Colonic mucosa (tissue), 4 donors: ENCODE data around the gene DOK5. TPM values are rescaled to one million over a fixed set of nuclear protein-coding genes. Genes with fewer than 3 reads are reported as not detected.

Experiments used
- DNase-seq: peaks from one replicate; pipeline ENCODE4 v3.0.0-alpha.2; 2020
- H3K27ac ChIP-seq: fragments of 200-600 bp; one replicate; pipeline ENCODE4 v1.8.0; 2021
- H3K27me3 ChIP-seq: fragments of 200-600 bp; one replicate; pipeline ENCODE4 v1.8.0; 2021
- H3K36me3 ChIP-seq: fragments of 200-600 bp; one replicate; pipeline ENCODE4 v1.8.0; 2021
- H3K4me1 ChIP-seq: fragments of 200-600 bp; one replicate; pipeline ENCODE4 v1.8.0; 2021; ENCODE audit warnings: mild to moderate bottlenecking
- H3K4me3 ChIP-seq: fragments of 200-600 bp; one replicate; pipeline ENCODE4 v1.8.0; 2021
- H3K9ac ChIP-seq, 2 donors: one replicate each; pipeline ENCODE4 v1.7.0; 2013; ENCODE audit warnings: control low read depth in 2 of 2, low read depth in 2 of 2, low read length in 2 of 2
- H3K9me3 ChIP-seq: fragments of 200-600 bp; one replicate; pipeline ENCODE4 v1.8.0; 2021
- CTCF ChIP-seq: fragments of 200-600 bp; IDR thresholded peaks from one replicate; pipeline ENCODE4 v1.8.0; 2022; ENCODE audit warnings: antibody characterized with exemption, mild to moderate bottlenecking
- intact Hi-C: fragments of 100-400 bp; cut with DNase I; formaldehyde crosslinking; loops from one replicate; pipeline ENCODE4 v1.14.1; 2022
- total RNA-seq, 2 donors: library from RNA; stranded (reverse); fragmentation: NEBNext Ultra II Directional in 1 of 2; extraction: Animal tissue kit (Norgen Biotek cat#: 25700) in 1 of 2; gene quantifications; one replicate each; pipeline ENCODE4 v1.2.1, GENCODE V29; 2021
- donor health status: healthy.
- donor health status: DM: no; HTN: no; CAD: no.
- donor health status: DM: no; HTN: no; CAD: no.

DOK5 gene
- total RNA-seq, 2 donors from 2014 or later = 0.80 TPM; not detected in 1

GRCh38 chr20:54570561-54570960 lies 95.2 kb downstream of the DOK5 start:
- DNase-seq = no peak
- H3K36me3 ChIP-seq = no peaks in the 10 kb centered on the region
- no peak overlapping the region for H3K27ac ChIP-seq
- H3K4me3 ChIP-seq = no peak overlapping the region
- no peaks in the 10 kb centered on the region for H3K9me3 ChIP-seq
- H3K4me1 ChIP-seq = no peaks in the 10 kb centered on the region
- intact Hi-C loops = no loop called here
- TF ChIP-seq CTCF = no peak
- no peaks in the 10 kb centered on the region for H3K27me3 ChIP-seq
- H3K9ac ChIP-seq = no peak overlapping the region

- TF ChIP-seq CTCF = no peak
- Histone ChIP-seq H3K4me1 (no peaks in the 10 kb centered on the region), H3K9me3 (no peaks in the 10 kb centered on the region), H3K9ac (no peak overlapping the region), H3K4me3 (no peak overlapping the region), H3K27me3 (no peaks in the 10 kb centered on the region), H3K27ac (no peak overlapping the region), H3K36me3 (no peaks in the 10 kb centered on the region)
- DNase-seq = no peak
- intact Hi-C loops = no loop called here
Observed at GRCh38 chr20:54572665-54573435, 97.5 kb downstream of the DOK5 start.

DNA sequence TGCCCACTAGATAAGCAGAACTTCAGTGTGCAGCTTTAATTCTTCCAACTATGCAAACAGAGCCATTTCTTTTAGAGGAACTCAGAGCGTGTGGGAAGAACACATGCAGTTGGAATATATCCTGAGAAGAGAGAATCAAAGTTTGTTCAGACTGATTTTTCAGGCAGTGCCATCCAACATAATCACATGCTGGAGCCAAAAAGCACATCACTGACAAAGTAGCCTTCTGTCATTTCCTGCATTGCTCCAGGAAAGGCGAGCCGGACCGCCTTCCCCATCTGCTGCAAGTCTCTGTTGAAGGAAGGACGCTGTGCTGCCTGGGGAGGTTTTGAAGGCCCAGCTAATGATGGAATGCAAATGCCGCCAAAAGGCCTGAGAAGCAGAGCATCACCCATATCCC lies 98.4 kb downstream of the DOK5 start:
- H3K4me1 ChIP-seq = no peaks in the 10 kb centered on the region
- no peak overlapping the region for H3K27ac ChIP-seq
- no peaks in the 10 kb centered on the region for H3K27me3 ChIP-seq
- no peaks in the 10 kb centered on the region for H3K36me3 ChIP-seq
- intact Hi-C loops = no loop called here
- no peak overlapping the region for H3K9ac ChIP-seq
- TF ChIP-seq CTCF = no peak
- H3K4me3 ChIP-seq = no peak overlapping the region
- no peaks in the 10 kb centered on the region for H3K9me3 ChIP-seq
- no peak for DNase-seq

GRCh38 chr20:54576518-54576917 lies 101.1 kb downstream of the DOK5 start:
- intact Hi-C loops = no loop called here
- no peak for TF ChIP-seq CTCF
- H3K9ac ChIP-seq = no peak overlapping the region
- no peaks in the 10 kb centered on the region for H3K36me3 ChIP-seq
- H3K27ac ChIP-seq = no peak overlapping the region
- H3K9me3 ChIP-seq = no peaks in the 10 kb centered on the region
- no peak for DNase-seq
- H3K27me3 ChIP-seq = no peaks in the 10 kb centered on the region
- no peak overlapping the region for H3K4me3 ChIP-seq
- H3K4me1 ChIP-seq = no peaks in the 10 kb centered on the region

DNA sequence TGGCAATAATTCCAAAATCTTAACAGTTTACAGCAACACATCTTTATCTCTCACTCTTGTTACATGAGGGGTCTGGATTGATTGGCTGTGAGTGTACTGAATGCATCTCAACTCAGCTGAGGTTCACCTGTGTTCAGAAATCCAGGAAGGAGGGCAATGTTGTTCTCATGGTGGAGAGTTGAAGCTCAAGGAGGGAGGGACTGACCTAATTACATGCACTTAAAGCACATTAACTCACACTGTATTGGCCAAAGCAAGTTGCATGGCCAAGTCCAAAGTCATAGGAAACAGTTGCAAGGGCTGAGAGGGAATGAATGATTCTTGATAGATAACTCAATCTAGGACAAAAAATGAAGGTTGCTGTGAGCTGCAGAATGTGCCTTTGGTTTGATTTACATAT lies 102.2 kb downstream of the DOK5 start:
- no peaks in the 10 kb centered on the region for H3K4me1 ChIP-seq
- H3K9me3 ChIP-seq = no peaks in the 10 kb centered on the region
- H3K36me3 ChIP-seq = no peaks in the 10 kb centered on the region
- H3K27me3 ChIP-seq = no peaks in the 10 kb centered on the region
- intact Hi-C loops = no loop called here
- no peak overlapping the region for H3K4me3 ChIP-seq
- no peak for DNase-seq
- no peak overlapping the region for H3K27ac ChIP-seq
- no peak overlapping the region for H3K9ac ChIP-seq
- no peak for TF ChIP-seq CTCF
